Activated CD4-positive, alpha-beta T cell treated with anti-CD3 and anti-CD28 coated beads, Interleukin-2, amount 50 U/mL, for 24 hours (primary cell): ENCODE results near the gene BLM.

Source experiments
- DNase-seq, 2 donors: peaks; one replicate each; pipeline ENCODE4 v3.0.0-alpha.2; 2020; ENCODE audit warnings: low read depth in 1 of 2, low spot score in 1 of 2

Gene BLM

DNA sequence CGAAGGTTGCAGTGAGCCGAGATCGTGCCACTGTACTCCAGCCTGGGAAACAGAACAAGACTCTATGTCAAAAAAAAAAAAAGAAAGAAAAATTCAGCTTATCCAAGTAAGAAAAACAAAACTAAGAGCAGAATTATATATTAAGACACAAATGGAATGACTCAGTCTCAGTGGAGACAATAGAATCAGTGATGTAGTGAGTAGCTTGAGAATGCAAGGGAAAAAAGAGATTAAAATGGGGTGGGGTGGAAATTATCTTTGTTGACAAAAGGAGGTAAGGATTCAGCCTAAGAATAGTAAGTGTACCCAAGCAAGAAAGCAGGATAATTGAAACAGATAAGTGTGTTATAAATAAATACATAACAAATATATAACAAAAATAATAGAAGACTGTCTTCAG lies 70.7 kb downstream of the BLM start:
- DNase-seq, result no peak

DNA sequence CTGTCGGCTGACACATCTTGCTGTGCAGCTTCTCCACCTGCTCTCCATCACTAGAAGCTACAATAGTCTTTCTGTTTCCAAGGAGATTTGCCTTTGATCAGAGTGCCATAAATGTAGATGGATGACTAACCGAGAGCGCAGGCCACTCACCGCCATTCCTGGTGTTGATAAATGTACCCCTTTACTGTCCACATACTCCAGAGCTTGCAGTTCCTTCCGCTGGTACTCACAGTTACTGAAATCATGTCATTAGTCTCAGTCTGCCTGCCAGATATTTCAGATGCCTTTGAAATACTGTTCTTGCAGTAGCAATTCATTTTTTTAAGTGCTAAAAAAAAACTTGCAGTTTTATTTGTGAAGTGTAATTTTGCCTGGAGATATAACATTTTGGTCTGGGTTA lies 72.3 kb downstream of the BLM start:
- DNase-seq, result no peak

DNA sequence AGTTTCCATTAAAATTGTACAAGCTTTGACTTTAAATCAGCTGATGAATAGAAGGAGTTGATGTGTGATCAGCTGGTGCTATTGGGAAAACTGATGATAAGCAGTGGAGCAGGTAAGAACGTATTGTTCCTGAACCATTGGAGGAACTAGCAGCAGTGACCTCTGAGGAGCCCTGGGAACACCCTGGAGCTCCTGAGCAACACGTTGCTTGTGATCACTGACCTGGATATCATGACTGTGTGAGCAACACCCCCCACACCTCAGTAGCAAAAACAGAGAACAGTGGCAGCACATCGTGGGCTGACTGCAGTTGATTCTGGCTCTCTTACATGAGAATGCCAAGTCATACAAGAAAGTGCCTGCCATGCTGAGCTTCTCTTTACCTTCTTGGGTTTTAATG lies 72.9 kb downstream of the BLM start:
- DNase-seq, result no peak

DNA sequence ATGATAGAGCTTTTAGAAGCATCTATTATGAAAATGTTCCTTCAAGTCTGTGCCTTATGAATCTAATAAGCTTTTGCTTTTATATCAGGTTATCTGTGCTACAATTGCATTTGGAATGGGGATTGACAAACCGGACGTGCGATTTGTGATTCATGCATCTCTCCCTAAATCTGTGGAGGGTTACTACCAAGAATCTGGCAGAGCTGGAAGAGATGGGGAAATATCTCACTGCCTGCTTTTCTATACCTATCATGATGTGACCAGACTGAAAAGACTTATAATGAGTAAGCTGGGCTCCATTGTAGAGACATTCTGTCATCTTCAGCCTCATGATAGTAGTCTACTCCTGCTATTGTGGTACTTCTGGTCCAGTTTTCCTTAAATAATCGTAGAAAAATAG lies 73.4 kb downstream of the BLM start:
- no peak for DNase-seq

DNA sequence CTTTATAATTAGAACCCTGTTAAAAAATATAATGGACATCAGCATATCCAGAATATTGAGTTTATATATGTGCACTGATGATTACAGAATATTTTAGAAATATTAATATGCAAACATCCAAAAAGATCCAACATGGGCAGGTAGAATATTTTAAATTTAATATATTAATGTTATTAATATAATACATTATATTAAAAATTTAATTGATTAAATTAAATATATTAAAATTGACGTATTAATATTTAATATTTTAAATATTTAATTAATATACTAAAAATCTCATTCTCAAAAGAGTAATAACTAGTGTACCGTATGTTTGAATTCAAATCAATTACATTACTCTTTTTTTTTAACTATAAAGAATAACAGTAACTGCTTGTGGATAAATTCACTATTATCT lies 77.4 kb downstream of the BLM start:
- DNase-seq, result no peak

DNA sequence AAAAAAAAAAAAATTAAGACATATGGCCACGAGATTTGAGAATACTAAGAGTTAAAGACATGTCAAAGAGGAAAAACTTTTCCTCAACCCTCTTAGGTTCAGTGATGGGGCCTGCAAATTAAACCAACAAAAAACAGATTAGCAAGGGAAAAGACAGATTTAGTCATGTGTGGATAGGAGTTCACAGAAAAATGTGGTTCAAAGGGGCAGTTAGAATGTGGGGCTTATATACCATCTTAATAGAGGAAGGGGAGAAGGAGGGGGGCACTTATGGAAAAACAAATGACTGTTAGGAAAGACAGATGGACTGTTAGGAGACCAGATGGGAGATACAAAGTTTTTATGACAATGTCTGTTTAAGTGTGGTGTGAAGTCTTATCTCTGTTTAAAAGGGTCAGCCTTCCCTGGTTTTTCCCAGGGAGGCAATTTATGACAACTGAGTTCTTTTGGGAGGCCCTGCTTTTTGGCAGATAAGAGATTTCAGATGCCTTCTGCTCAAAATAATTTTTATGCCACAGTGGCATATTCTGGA lies 82.6 kb downstream of the BLM start:
- no peak for DNase-seq

DNA sequence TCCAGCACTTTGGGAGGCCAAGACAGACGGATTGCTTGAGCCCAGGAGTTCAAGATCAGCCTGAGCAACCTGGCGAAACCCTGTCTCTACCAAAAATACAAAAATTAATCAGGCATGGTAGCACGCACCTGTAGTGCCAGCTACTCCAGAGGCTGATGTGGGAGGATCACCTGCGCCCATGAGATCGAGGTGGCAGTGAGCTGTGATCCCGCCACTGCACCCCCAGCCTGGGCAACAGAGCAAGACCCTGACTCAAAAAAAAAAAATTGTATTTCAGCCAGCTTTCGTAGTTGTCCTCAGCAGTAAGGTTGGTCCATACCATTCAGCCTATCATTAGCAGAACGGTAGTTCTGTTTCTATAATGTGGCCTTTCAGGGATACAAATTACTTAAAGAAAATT lies 84.7 kb downstream of the BLM start:
- DNase-seq, result no peak

DNA sequence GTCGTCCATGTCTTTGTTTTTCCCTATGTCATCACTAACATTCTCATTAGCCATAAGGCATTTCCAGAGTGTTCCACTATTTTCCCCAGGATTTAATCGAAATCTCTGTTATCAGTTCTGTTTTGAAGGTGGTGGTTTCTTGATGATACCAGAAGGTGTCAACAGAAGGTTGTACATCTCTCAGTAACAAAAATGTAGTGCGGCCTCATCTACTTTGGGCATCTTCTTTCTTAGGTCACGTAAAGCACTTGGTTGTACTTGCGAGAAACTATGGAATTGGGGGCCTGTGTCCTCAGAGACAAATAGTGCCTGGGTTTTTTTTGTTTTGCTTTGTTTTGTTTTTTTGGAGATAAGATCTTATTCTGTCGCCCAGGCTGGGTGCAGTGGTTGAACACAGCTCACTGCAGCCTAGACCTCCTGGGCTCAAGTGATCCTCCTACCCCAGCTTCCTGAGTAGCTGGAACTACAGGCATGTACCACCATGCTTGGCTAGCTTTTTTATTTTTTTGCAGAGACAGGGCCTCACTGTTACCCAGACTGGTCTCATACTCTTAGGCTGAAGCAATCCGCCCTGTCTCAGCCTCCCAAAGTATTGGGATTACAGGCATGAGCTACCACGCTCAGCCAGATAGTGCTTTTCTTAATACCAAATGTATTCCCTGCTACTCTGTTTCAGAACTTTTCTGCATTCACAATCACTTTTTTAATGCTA lies 90.1 kb downstream of the BLM start:
- no peak for DNase-seq

DNA sequence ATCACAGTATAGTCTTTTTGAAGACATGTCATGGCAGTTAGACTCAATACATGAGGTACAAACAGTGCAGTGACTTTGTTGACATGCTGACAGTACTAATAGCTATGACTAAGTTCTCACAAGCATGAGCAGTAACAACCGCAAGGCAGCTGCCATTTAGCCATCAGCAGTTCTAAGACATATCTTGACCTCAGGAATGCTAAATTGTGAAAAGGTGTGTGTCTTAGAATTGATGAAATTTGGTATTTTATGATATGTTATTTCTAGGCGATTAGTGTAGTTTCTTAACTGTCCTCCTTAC lies 90.6 kb downstream of the BLM start:
- no peak for DNase-seq

DNA sequence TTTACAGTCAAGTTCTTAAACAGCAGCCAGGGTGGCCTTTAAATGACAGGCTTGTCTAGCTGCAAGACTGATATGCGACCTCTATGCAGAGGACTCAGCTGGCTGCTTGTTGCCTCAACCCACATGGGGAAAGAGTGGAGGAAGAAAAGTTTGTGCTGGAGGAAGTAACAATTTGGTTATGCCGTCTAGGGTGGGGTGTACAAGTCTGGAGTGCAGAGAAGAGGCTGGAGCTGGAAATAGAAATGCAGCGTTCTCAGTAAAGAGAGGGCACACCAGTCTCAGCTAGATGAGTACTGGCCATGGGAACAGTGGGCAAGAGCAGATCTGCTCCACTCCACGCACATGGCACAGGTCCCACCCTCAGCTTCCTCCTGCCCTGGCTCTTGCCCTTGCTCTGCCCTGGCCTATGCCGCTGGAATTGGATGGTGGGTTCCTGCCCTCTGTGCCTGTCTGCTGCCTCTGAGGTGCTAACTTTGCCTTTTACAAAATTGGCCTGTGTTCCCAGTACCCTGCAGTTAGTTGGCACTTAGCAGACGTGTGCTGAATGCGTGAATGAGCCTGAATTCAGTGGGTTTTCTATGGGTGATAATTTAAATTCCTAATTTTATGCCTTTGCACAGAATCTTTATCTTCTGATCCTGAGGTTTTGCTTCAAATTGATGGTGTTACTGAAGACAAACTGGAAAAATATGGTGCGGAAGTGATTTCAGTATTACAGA lies 91.5 kb downstream of the BLM start:
- DNase-seq, result no peak

DNA sequence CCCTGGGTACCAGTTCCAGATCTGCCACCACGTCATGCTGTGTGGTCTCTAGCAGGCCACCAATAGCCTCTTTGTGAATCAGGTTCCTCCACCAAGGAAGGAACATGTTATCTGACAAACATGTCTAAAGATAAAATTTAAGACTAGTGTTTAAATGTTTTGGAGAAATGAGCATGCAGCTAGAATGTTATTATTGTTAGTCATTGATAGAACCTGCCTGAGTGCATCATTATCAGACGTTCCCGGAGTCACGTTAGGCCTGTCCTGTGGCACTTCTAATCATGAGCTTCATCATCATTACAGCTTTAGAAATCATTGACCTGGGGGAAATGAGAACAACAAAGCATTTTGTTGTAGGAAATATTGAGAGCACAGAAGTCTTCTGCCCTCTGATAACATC lies 92.4 kb downstream of the BLM start:
- DNase-seq, result no peak

DNA sequence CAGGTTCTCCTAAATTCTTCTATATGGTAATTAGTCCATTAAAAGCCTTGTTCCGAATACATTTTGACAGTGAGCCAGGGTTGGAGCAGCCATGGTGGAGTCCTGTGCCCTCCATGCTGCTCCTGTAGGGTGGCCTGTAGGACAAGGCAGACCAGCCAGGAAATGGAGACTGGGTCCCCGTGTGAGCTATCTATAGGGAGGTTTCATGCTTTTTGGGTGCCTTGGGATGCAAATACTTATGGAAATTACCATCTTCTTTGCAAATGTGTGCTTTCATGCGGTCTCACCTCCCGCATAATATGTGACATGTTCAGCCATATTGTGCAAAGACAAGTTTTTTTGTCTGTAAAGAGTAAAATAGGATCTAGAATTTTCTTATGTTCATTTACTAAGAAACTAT lies 93.2 kb downstream of the BLM start:
- no peak for DNase-seq

DNA sequence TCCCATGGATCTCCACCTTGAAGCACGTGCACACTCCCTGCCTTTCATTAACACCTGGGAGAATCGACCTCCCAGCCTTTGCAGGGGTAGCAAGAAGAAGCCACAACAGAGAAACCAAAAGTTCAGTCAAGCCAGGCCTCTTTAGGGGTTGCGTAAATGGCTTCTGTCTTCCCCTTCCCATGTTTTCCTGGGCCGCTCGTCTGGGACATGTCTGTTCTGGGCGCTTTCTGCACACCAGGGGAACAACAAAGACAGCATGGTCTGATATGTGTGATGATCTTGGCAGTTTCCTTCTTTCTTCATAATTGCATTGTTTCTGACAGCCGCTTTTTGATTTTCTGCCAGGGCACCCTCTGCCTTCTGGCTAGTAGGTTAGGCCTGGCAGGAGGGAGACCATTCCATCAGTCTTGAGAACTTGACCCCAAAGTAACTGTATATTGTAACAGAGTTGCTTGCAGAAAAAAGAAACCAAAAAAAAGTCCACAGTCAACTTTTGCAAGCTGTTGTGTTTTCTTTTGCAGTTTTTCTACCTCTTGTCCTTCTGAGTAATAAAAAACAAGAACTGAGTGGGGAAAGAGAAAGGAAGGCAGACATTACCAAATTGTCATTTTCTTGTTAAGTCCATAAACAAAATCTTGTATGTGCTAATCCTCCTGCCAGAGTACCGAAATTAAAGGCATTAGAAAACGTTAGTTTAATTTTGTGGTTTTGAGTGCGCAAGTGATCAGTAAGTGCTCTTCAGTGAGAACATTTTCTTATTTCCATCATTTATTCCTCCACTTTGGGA lies 95.2 kb downstream of the BLM start:
- no peak for DNase-seq

DNA sequence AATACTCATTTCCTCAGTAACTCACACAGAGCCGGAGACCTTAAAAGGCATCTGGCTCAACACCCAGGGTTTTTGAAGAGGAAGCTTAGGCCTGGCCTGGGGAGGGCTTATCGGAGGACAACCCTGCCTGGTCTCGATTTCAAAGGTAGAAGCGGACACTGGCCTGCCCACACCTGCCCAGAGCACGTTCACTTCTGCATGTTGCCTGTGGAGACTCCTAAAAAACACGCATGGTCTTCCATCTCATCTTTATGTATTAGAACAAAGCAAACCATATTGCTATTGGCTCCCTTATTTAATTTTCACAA lies 95.8 kb downstream of the BLM start:
- no peak for DNase-seq

DNA sequence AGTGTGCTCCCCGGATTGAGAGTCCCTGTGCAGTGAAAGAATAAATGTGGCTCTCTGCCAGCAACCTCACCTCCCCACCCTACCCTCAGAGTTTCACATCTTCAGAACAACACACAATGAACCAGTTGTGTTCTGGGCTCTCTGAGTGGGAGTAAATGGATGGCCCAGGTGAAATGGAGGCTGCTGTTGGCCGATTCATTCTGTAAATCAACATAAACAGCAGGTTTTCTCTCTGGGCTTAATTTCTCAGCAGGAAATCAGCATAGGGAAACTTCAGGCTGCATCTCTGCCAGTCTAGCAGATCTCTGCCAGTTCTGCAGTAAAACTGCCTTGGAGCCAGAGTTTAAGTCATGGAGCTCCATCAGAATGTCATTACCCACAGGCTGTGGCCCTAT lies 96.6 kb downstream of the BLM start:
- no peak for DNase-seq

DNA sequence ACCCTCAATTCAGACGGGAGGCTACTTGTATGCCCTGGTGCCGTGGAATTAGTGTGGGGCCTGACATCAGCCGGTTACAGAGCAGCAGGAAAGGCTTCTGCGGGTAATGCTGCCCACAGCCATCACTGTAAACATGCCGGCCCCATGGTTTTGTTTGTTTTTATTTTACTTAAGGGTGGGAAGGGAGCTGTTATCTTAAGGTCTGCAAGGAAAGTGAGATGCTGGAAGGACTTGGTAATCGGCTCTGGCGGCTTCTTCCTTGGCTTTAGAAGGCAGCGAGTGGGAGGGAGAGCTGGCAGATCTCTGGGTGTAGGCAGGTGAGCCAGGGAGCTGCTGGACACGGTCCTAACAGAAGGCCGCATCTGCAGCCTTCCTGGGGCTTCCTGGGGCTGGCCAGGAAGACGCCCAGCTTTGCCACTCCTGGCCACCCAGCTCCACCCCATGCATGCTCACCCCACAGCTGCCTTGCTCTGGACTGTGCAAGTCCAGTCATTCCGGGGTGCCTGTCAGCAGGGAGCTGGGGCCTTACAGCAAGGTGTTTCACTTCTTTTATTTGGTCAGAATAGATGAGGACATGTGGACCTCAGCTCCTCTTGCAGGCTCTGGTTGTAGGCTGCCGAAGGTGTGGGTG lies 97.2 kb downstream of the BLM start:
- DNase-seq, result no peak

DNA sequence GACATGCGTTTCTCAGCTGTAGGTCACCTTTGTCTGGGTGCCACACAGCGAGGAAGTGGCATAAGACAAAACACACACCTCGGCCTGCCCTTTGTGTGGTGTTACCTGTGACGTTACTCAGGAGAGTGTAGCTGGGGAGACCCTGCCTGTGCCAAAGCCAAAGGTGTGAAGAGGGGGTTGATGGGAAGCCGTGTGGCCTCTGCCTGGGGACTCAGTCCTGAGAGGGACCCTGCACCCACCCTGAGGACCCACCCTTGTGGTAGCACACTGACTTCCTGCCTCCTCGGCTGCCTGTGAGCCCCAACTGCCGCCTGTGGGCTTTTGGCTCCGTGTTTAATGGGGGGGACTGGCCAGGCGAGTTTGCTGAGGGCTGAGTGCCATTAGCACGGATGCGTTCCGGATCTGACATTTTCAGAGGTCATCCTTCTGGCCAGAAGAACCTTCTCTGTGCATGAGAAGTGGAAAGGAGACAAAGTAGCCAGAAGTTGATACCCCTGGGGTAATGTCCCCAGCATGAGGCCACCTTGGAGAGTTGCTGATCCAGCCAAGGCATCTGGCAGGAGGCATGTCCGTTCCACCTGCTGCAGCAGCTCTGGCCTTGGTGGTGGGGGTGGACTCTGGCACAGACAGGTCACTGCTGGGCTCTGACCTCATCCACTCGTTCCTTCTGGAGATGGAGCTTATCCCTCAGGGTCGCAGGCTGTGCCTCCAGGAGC lies 99.4 kb downstream of the BLM start:
- no peak for DNase-seq

DNA sequence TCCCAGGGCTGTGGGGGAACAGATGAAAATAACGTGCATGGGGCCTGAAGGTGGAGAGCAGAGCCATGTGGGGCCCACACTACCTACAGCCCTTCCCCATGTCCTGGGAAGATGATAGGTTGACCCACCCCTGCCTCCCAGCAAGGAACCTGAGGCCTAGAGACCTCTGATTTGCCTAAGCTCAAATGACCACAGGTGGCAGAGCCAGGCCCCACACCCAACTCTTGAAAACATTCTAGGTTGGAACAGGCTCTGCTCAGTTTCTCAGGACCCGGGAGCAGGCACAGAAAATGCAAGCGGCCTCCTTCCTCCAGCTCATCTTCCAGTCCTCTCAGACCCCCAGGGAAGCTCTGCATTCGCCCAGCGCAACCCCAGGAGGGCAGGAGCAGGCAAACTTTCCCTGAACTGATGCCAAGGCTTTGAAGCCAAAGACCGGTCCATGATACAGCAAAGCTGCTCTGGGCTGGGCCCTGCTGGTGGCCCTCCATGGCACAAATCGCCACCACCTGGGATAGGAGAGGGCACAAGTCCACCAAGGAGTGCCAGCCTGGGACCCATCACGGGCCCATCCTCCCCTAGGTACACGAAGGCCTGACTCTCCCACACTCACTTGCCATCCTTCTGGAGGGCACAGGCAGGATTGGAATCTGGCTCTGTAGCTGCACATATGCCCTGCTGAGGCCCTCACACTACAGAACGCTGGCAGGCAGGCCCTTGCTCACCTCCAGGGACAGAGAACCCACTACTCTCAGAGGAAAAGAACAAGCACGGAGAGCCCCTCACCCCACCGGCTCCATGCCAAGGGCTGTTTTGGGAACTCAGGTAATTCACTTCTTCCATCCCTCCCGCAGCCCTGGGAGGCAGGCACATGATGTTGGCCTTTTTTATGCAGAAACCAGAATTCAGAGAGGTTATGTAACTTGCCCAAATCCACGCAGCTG lies 100.2 kb downstream of the BLM start:
- no peak for DNase-seq

DNA sequence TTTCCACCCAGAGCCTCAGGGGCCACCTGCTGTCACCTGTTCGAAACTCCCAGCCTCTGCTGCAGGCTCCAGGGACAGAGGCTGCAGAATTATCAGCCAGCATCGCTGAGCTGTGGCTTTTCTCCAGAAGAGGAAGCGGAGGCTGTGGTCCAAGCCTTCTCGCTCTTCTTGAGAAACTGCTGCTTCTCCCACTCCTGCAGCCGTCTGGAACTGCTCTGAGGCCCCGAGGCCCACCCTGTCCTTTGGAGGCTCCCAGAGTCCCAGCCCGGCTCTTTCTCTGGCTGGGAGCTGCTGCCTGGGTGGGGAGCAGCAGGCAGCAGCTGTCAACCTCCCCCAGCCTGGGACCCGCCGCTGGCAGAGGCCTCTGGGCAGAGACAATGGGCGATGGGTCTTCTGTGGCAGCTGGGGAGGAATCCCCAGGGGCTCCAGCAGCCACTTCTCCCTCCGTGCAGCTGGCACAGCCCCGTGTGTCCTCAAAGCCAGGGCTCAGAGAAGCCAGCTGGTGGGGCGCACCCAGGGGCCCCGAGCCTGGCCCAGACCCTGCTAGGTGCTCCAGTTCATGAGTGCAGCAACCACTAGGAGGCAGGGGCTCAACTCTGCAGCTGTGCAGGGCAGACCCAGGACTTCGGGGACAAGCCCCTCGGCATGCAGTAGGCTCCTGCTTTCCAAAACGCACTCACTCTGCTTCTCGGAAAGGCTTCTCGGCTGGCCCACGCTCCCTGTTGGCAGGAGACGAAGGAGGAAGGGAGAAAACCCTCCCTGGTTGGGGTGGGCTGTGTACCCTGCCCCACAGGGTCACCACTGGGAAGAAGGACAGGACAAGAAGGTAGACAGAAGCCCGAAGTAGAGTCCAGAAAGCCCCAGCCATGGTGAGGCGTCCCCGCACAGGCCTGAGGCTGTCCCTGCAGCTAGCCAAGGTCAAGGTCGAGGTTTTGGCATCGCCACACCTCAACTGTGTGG lies 101.4 kb downstream of the BLM start:
- DNase-seq, result no peak
